Ovary (tissue), 9 donors: ENCODE results near the gene SNAP23. TPM values are rescaled to one million over a fixed set of nuclear protein-coding genes. Genes with fewer than 3 reads are reported as not detected.
A peak's percentile ranks its signal among the peaks of the same experiment; 100 is the strongest.

Source experiments
- DNase-seq, 5 donors: peaks; one replicate each; pipeline ENCODE4 v3.0.0-alpha.2; 2019 to 2020
- H3K27ac ChIP-seq, 2 donors: fragments of 200-600 bp; one replicate each; pipeline versions ENCODE4 v1.5.1 to v1.8.0; 2019 to 2022
- H3K27me3 ChIP-seq: fragments of 200-600 bp; one replicate; pipeline ENCODE4 v1.8.0; 2022
- H3K36me3 ChIP-seq: fragments of 200-600 bp; sonication (generic); one replicate; pipeline ENCODE4 v1.5.1; 2019
- H3K4me1 ChIP-seq: one replicate; pipeline ENCODE4 v1.8.1; 2013; ENCODE audit warnings: mild to moderate bottlenecking, moderate library complexity; ENCODE audit not compliant: insufficient read depth
- H3K4me3 ChIP-seq: fragments of 200-600 bp; sonication (generic); one replicate; pipeline ENCODE4 v1.5.1; 2017
- H3K9me3 ChIP-seq, 2 donors: fragments of 200-600 bp in 1 of 2; sonication (generic) in 1 of 2; one replicate each; pipeline versions ENCODE4 v1.5.1 to v1.8.1; 2013 to 2019; ENCODE audit warnings: mild to moderate bottlenecking in 1 of 2, moderate library complexity in 1 of 2
- CTCF ChIP-seq, 3 donors: fragments of 450-650 bp in 2 of 3; fragments of 200-600 bp in 1 of 3; IDR thresholded peaks; one replicate each; pipeline versions ENCODE4 v1.5.1 to v1.8.0; 2016 to 2022; ENCODE audit warnings: antibody characterized with exemption in 3 of 3, mild to moderate bottlenecking in 1 of 3
- EP300 ChIP-seq: sonication (generic); formaldehyde crosslinking; IDR thresholded peaks from one replicate; pipeline ENCODE4 v1.6.1; 2017; ENCODE audit warnings: antibody characterized with exemption
- POLR2A ChIP-seq: fragments of 450-650 bp; IDR thresholded peaks from one replicate; pipeline ENCODE4 v1.6.1; 2017; ENCODE audit warnings: antibody characterized with exemption, mild to moderate bottlenecking, moderate library complexity
- WGBS, 3 donors: extraction: QIAGEN DNeasy Blood & Tissue Kit in 1 of 3; methylation state at CpG; one replicate each; pipeline versions ENCODE4 v1.1.5 to v1.1.7; 2013 to 2017; 5-methylcytosine and 5-hydroxymethylcytosine counted together
- intact Hi-C, 4 donors: fragments of 100-400 bp; cut with DNase I; formaldehyde crosslinking; loops; one replicate each; pipeline versions ENCODE4 v1.11.0 to v1.15.1; 2022 to 2023
- polyA plus RNA-seq, 2 donors: library from polyadenylated mRNA; stranded (reverse); fragments of 200-250 nt in 1 of 2; fragments of 350-450 nt in 1 of 2; fragmentation: Illumina TruSeq in 1 of 2; extraction: RNeasy Lipid Tissue Mini Kit (QIAGEN cat#74804) in 1 of 2; gene quantifications; one replicate each; pipeline ENCODE4 v1.2.3, GENCODE V29; 2013 to 2014
- total RNA-seq, 7 donors: library from RNA; depleted of rRNA in 2 of 7; stranded (reverse); fragments of >200 nt in 2 of 7; fragmentation: NEBNext Ultra II Directional in 3 of 7; extraction: Animal tissue kit (Norgen Biotek cat#: 25700) in 3 of 7; gene quantifications; one replicate each; pipeline versions ENCODE4 v1.1.0 to v1.2.4, GENCODE V29; 2016 to 2023
- donor health status: DM: no; HTN: no; CAD: no; lungs with moderate emphysema.
- donor health status: DM: no; HTN: no; CAD: no.
- donor health status: Bipolar disorder and iron deficiency.
- donor health status: DM: yes; HTN: yes; CAD: no.
- donor health status: DM: no; HTN: no; CAD: no.
- donor health status: DM: yes; HTN: yes; CAD: no.

The SNAP23 gene
- total and polyA plus RNA-seq, 9 donors, result 37.9 to 93.0 (median 53.0) TPM

- Histone ChIP-seq H3K4me3 (peak overlapping the region; percentile 11), H3K27me3 (no peaks in the 10 kb centered on the region), H3K27ac (peak overlapping the region; percentile 37 to 76), H3K36me3 (no peaks in the 10 kb centered on the region), H3K4me1 (peaks cover 8% of the 10 kb centered on the region), H3K9me3 (no peaks in the 10 kb centered on the region)
- DNase-seq, result peak; percentile 62 to 82 (median 76)
- intact Hi-C loops, result no loop called here
- 14% methylated on average over 8 of the region's 8 CpGs for WGBS, 3 donors
- no peak for TF ChIP-seq POLR2A
- TF ChIP-seq EP300, result no peak
- no peak for TF ChIP-seq CTCF (IDR thresholded peaks at IDR 0.05)
Observed at GRCh38 chr15:42457445-42458442, 37.7 kb upstream of the SNAP23 start.

- Histone ChIP-seq H3K27ac (no peak overlapping the region), H3K27me3 (no peaks in the 10 kb centered on the region), H3K9me3 (no peaks in the 10 kb centered on the region), H3K36me3 (no peaks in the 10 kb centered on the region), H3K4me3 (no peak overlapping the region), H3K4me1 (peaks cover 8% of the 10 kb centered on the region)
- 49 to 54% (median 52%) methylated on average over 3 of the region's 3 CpGs for WGBS, 3 donors
- TF ChIP-seq POLR2A, result no peak
- TF ChIP-seq EP300, result no peak
- no peak for TF ChIP-seq CTCF (IDR thresholded peaks at IDR 0.05)
- intact Hi-C loops, result no loop called here
- DNase-seq, result no peak
Observed at GRCh38 chr15:42461261-42461660, 34.2 kb upstream of the SNAP23 start.

GRCh38 chr15:42465520-42466259 lies 29.7 kb upstream of the SNAP23 start:
- Histone ChIP-seq H3K27me3 (no peaks in the 10 kb centered on the region), H3K9me3 (no peaks in the 10 kb centered on the region), H3K36me3 (no peaks in the 10 kb centered on the region), H3K4me1 (no peaks in the 10 kb centered on the region), H3K4me3 (no peak overlapping the region), H3K27ac (no peak overlapping the region)
- TF ChIP-seq EP300 (no peak), CTCF (IDR thresholded peaks at IDR 0.05) (no peak), POLR2A (no peak)
- DNase-seq, result no peak
- 83 to 85% (median 84%) methylated on average over 8 of the region's 8 CpGs for WGBS, 3 donors
- intact Hi-C loops, result no loop called here

DNA sequence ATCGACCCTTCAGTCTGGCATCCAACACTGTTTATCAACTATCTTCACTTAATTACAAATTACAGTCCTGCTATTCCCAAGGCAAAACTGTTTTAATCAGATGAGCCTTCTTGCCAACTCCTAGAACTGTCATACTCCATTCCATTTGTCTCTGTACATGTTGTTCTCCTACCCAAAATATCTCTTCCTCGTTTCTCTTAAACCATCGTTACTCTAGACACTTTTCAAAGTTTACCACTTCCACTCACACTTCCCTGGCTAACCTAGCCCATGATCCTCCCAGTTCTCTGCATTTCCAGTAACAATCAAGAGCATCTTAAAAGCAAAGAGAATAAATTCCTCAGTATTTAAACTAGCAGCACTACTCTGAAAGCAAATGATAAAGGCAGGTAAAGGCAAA lies 24.4 kb upstream of the SNAP23 start:
- no peak overlapping the region for H3K27ac ChIP-seq
- intact Hi-C loops, result no loop called here
- no peaks in the 10 kb centered on the region for H3K4me1 ChIP-seq

More for the DNA sequence above, 24.4 kb upstream of the SNAP23 start:
- WGBS, 3 donors, result 47 to 57% (median 50%) methylated on average over 3 of the region's 3 CpGs
- DNase-seq, result no peak
- TF ChIP-seq CTCF (IDR thresholded peaks at IDR 0.05) (no peak), EP300 (no peak), POLR2A (no peak)
- H3K9me3 ChIP-seq, result no peaks in the 10 kb centered on the region
- H3K4me3 ChIP-seq, result no peak overlapping the region
- H3K36me3 ChIP-seq, result no peaks in the 10 kb centered on the region
- no peaks in the 10 kb centered on the region for H3K27me3 ChIP-seq
